AG09319 (cell line): Measurements from ENCODE around the gene TMEM178B.
"Not testable (repeated sequence)": the region's sequence is repeated elsewhere in the genome, so short reads cannot be mapped to it uniquely, and the experiment has no call there.

ENCODE experiments used
- DNase-seq: peaks from one replicate; pipeline ENCODE4 v3.0.0-alpha.2; 2010; ENCODE audit warnings: low read depth; ENCODE audit errors: extremely low read depth
- TF ChIP-seq, protein P1 (sequence below): IDR thresholded peaks from 2 replicates; pipeline ENCODE4 v1.5.1; 2011; ENCODE audit warnings: low read depth, mild to moderate bottlenecking, inconsistent platforms, low read length, moderate library complexity

Gene TMEM178B

DNA sequence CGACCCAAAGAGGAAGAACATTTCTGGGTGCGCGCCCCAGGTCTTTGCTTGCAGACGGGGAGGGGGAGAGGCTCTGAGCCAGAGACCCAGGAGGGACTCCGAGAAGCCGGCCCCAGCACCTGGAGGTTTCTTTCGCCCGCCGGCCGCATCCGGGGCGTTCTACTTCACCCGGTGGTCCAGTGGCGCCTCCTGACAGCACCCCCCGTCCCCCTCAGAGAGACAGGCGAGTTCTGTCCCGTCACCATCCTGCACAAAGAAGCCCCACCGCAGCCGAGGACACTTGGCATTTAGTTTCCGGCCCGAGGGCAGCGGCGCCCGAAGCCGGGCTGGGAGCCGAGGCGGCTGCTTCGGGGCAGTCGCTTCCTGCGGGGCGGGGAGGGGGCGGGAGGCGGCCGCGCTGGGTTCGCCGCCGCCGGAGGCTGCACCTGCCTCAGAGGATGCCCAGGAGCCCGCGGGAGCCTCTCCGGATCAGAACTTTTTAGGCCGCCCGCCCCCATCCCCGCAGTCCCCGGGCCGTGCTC lies at the start of gene TMEM178B:
TSS of gene TMEM178B (plus strand) at position 424 of the 521 bp plus-strand sequence.
- DNase-seq: no peak

DNA sequence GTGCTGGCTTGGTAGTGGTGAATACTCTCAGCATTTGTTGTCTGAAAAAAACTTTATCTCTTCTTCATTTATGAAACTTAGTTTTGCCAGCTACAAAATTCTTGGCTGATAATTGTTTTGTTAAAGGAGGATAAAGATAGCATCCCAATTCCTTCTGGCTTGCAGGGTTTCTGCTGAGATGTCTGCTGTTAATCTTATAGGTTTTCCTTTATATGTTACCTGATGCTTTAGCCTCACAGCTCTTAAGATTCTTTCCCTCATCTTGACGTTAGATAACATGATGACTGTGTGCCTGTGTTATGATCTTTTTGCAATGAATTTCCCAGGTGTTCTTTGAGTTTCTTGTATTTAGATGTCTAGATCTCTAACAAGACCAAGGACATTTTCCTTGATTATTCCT lies 49.2 kb upstream of the TMEM178B start:
- DNase-seq: no peak
- TF ChIP-seq, protein P1, sequence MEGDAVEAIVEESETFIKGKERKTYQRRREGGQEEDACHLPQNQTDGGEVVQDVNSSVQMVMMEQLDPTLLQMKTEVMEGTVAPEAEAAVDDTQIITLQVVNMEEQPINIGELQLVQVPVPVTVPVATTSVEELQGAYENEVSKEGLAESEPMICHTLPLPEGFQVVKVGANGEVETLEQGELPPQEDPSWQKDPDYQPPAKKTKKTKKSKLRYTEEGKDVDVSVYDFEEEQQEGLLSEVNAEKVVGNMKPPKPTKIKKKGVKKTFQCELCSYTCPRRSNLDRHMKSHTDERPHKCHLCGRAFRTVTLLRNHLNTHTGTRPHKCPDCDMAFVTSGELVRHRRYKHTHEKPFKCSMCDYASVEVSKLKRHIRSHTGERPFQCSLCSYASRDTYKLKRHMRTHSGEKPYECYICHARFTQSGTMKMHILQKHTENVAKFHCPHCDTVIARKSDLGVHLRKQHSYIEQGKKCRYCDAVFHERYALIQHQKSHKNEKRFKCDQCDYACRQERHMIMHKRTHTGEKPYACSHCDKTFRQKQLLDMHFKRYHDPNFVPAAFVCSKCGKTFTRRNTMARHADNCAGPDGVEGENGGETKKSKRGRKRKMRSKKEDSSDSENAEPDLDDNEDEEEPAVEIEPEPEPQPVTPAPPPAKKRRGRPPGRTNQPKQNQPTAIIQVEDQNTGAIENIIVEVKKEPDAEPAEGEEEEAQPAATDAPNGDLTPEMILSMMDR: no peak

More for the DNA sequence above, at the start of gene TMEM178B:
- TF ChIP-seq, protein P1: no peak

DNA sequence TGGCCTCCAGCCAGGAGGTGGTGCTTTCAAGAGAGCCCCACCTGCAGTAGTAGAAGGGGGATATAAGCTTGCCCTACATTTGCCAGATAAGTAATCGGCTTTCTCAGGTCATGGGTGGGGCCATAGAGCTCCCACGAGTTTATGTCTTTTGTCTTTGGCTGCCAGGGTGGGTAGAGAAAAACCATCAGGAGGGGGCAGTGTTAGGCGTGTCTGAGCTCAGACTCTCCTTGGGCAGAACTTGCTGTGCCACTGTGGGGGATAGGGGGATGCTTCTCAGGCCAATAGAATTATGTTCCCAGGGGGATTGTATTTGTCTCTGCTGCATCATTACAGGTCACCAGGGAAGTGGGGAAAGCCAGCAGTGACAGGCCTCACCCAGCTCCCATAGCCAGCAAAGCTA lies 46.8 kb upstream of the TMEM178B start:
- no peak for DNase-seq
- TF ChIP-seq, protein P1: no peak

DNA sequence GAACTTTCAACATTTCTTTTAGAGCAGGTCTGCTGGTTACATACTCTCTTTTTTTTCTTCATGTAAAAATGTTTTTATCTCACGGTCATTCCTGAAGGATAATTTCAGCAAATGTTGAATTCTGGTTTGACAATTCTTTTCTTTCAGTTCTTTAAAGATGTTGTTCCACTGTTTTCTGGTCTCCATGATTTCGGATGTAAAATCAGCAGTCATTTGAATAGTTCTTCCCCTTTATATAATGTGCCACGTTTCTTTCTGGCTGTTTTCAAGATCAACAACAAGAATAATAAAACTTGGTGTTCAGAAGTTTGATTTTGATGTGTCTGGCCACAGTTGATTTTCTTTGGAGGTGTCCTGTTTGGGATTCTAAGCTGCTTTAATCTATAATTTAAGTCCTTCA lies 45.1 kb upstream of the TMEM178B start:
- TF ChIP-seq, protein P1: no peak

DNA sequence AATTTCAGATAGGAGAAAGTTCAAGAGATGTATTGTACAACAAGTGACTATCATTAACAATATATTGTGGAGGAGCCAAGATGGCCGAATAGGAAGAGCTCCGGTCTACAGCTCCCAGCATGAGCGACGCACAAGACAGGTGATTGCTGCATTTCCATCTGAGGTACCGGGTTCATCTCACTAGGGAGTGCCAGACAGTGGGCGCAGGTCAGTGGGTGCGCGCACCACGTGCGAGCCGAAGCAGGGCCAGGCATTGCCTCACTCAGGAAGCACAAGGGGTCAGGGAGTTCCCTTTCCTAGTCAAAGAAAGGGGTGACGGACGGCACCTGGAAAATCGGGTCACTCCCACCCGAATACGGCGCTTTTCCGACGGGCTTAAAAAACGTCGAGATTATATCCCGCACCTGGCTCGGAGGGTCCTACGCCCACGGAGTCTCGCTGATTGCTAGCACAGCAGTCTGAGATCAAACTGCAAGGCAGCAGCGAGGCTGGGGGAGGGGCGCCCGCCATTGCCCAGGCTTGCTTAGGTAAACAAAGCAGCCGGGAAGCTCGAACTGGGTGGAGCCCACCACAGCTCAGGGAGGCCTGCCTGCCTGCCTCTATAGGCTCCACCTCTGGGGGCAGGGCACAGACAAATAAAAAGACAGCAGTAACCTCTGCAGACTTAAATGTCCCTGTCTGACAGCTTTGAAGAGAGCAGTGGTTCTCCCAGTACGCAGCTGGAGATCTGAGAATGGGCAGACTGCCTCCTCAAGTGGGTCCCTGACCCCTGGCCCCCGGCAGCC lies 41.1 kb upstream of the TMEM178B start:
- not testable (repeated sequence) for DNase-seq

More for the DNA sequence above, 45.1 kb upstream of the TMEM178B start:
- DNase-seq: no peak

DNA sequence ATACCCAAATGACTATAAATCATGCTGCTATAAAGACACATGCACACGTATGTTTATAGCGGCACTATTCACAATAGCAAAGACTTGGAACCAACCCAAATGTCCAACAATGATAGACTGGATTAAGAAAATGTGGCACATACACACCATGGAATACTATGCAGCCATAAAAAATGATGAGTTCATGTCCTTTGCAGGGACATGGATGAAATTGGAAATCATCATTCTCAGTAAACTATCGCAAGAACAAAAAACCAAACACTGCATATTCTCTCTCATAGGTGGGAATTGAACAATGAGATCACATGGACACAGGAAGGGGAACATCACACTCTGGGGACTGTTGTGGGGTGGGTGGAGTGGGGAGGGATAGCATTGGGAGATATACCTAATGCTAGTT lies 35.8 kb upstream of the TMEM178B start:
- not testable (repeated sequence) for DNase-seq

DNA sequence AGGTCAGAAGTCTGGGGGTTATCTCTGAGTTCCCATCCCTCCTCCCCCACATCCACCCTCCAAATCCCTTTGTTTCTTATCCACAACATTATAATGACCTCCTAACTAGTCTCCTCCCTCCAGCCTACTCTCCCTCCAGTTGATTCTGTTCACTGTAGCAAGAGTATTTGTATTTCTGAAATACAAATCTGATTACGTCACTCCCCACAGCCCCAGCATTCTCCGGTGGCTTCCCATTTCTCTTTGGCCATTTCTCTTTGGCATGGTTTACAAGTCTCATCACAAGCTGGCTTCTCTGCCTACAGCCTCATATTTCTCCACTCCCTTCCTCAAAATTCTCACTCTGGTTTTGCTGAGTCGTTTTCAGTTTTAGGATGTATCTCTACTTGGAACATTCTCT lies 34.5 kb upstream of the TMEM178B start:
- TF ChIP-seq, protein P1: no peak
- DNase-seq: no peak

DNA sequence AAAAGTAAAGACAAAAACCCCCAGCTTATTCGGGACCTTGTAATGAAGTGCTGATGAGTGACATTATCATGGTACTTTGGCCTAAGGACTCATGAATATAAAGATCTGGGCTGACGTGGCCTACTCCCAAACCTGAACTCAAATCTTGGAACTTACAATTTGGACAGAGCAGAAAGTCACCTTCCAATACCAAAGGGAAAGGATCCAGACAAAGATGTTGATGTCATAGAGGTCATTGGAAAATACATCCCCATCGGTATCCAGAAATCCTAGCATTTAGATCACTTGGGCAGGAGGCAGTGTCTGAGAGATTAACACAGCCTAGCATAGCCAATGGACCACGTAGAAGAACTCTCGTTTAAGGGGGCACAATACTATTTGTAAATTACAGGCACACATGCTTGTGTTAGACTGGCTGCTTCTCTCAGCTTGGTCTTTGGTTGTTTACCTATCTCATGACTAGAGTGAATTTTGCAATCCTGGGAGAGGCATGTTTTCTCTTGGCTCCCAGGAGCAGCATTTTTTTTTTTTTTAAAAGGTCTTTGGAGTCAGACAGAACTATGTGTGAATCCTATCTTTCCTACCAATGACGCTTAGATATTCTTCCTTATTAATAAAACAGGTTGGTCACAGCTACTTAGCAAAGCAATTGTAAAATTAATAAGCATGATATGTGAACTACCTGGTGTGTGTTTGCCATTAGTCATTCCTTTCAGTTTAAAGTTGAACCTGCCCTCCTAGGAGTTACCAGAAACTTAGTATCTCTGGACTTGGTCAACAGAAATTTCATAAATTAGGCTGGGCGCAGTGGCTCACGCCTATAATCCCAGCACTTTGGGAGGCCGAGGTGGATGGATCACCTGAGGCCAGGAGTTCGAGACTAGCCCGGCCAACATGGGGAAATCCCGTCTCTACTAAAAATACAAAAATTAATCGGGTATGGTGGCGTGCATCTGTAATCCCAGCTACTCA lies 31.4 kb upstream of the TMEM178B start:
- no peak for DNase-seq
- TF ChIP-seq, protein P1: no peak
